ENCODE measurements around the gene SLC17A8.
"Not testable (repeated sequence)": the region's sequence is repeated elsewhere in the genome, so short reads cannot be mapped to it uniquely, and the experiment has no call there.

The SLC17A8 gene

DNA sequence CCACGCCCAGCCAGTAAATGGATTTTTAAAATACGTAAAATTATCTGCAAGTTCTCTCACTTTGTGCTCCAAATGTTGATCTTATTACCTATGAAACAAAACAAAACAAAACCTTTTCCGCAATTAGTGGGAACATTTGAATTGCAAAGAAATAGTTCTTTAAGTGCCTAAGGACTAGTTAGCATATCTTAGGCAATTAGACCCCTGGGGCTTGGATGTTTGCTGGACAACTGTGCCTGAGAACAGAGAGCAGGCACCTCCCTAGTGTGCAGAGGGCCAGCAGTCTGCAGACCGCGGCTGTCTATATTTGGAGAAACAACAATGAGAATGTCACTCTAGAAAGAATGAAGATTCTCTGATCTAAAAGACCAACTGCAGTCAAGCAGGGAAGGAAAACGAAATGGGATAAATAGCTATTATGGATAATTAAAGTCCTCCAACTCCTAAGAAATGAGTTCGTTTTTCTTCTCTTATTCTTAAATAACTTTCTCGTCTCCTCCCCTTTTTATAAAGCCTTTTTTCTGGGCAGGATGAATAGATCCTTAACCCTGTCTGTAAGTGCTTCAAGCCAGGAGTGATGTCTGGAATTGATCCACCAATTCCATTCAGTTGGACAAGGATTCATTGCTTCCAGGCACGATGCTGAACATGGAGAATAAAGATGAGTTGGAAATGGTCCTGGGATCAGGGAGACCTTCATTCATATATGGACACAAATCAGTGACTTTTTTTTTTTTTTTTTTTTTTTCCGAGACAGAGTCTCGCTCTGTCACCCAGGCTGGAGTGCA, 16.2 kb downstream of the SLC17A8 start:
- no peak for DNase-seq

DNA sequence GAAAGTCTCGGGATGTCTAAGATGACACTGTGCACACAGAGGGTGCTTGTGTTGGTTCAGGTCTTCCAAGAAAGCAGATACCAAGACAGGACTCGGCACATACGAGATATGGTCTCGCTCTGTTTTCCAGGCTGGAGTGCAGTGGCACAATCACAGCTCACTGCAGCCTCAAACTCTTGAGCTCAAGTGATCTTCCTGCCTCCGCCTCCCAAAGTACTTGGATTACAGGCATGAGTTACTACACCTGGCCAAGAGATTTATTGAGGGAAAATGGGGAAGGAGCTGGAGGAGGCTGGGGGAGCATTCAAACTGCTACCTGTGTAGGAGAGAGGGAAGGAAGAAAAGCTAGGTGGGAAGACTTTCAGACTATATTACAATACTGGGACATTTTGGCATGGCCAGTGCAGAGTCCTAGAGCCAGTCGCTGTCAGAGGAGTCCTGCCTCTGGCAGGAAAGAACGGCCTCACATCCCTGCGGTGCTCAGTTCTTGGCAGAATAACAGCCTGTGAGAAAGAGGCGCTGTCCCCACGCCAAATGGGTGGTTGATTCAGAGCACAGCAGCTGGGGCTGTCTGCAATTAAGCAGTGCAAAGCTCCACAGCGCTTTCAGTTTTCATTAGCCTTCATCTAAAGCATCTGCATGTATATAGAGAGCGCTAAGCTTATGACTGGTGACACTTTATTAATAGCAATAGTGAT, 18.3 kb downstream of the SLC17A8 start:
- DNase-seq, result peak; percentile 4

DNA sequence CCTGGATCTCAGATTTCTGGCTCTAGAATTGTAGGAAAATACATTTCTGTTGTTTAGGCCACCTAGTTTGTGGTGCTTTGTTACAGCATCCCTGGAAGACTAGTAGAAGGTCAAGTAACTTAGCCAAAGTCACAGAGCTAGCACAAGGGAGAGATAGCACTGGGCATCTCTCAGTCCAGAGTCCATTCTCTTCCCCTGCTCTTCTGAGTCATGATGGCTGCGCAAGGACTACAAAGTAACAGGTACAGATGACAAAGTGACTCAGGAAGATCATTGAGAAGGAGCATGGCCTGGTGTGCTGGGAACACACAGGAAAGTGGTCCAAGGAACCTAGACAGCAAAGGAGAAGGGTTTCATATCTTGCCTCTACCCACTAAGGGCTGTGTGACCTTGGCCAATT, 19.3 kb downstream of the SLC17A8 start:
- DNase-seq, result no peak

DNA sequence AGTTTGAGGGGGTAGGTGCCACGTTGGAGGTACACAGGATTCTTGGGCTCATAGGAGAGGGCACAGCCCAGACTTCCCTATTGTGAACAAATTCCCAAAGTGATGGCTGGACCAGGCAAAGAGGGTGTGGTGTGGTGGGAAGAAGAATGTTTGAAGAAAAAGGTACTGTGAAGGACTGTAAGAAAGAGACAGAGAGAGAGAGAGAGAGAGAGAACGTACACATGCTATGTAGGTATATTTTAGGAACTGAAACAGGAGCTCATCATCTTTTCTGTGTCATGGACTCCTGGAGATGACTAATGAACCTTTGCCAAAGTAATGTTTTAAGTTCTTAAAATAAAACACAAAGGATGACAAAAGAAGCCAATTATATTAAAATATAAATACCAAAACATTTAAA, 24.5 kb downstream of the SLC17A8 start:
- no peak for DNase-seq

DNA sequence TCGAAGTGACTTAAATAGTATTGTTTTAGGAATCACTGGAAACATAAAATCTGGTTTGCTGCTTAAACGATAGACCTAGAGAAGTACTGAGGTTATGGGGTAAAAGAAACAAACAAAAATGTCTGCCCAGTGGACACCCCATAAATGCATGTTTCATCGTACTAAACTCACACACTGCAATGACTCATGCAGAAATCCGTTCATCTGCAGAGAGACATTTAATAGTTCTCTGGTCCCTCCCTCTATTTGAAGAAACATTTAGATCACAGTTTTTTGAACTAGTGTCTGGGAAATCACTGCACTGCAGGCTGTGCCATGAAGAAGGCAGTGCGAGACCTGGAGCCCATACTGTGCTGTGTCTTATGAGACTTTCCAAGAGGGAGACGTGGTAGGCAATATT, 25.5 kb downstream of the SLC17A8 start:
- peak; percentile 28 for DNase-seq

GRCh38 chr12:100383586-100384558, 27.0 kb downstream of the SLC17A8 start:
- DNase-seq, result no peak

- DNase-seq, result no peak
Measured at GRCh38 chr12:100384559-100384935, 27.7 kb downstream of the SLC17A8 start.

- DNase-seq, result no peak
Measured at GRCh38 chr12:100388382-100388781, 31.5 kb downstream of the SLC17A8 start.

GRCh38 chr12:100391856-100392255, 35.0 kb downstream of the SLC17A8 start:
- peak; percentile 13 for DNase-seq

GRCh38 chr12:100393200-100393599, 36.3 kb downstream of the SLC17A8 start:
- no peak for DNase-seq

- DNase-seq, result no peak
Measured at GRCh38 chr12:100395811-100396210, 38.9 kb downstream of the SLC17A8 start.

DNA sequence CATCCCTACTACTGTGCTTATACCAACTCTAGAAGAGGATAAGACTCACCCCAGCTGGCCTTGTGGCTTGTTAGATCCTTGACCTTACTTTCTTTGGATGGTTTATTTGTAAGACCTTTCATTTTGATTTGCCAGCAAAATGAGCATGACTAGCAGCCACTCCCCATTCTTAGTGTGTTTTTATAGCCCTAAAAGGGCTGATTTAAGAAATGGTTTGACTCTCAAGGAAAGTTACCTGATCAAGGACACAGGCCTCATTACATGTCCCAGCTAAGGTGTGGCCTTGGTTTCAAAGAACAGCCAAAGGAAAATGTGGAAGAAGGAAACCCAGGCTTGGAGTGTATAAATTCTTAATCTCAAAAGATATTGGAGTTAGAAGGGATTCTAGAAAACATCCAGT, 41.4 kb downstream of the SLC17A8 start:
- DNase-seq, result no peak

- no peak for DNase-seq
Measured at GRCh38 chr12:100399095-100399494, 42.2 kb downstream of the SLC17A8 start.

DNA sequence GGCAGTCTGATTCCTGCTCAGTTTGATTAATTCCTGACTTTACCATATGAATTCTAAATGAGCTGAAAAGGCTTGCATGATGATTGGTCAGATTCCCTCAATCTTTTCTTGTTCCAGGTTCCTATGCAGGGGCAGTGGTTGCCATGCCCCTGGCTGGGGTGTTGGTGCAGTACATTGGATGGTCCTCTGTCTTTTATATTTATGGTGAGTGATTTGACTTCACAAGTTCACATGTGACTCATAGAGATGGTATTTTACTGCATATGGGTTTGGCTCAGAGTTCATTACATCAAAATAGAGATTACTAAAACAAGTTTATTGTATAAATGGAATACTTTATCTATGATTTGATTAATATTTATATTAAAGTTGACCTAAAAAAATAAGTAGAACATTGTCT, 44.8 kb downstream of the SLC17A8 start:
- peak; percentile 63 for DNase-seq

- DNase-seq, result no peak
Measured at GRCh38 chr12:100402763-100403162, 45.9 kb downstream of the SLC17A8 start.

- DNase-seq, result no peak
Measured at GRCh38 chr12:100403446-100403845, 46.6 kb downstream of the SLC17A8 start.

GRCh38 chr12:100404769-100405407, 48.0 kb downstream of the SLC17A8 start:
- peak; percentile 59 for DNase-seq

GRCh38 chr12:100413001-100413400, 56.1 kb downstream of the SLC17A8 start:
- no peak for DNase-seq

DNA sequence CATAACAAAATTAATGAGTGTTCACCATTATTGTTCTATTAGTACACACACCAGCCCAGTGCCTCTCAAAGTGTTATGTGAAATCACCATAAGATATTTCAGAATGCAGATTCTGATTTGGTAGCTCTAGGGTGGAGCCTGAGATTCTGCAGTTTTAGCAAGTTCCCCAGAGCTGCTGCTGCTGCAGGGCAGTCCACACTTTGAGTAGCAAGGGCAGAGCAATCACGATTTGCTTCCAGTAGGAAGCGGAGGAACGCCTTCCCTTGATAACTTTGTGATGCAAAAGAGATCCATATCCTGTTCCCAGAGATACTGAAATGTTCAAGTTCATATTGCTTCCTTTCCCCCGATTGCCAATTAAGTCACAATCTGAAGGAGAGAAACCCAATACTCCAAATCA, 57.9 kb downstream of the SLC17A8 start:
- no peak for DNase-seq

- no peak for DNase-seq
Measured at GRCh38 chr12:100422646-100423045, 65.8 kb downstream of the SLC17A8 start.

GRCh38 chr12:100426145-100426544, 69.3 kb downstream of the SLC17A8 start:
- no peak for DNase-seq

- DNase-seq, result peak; percentile 86
Measured at GRCh38 chr12:100427078-100427477, 70.2 kb downstream of the SLC17A8 start.

- DNase-seq, result not testable (repeated sequence)
Measured at GRCh38 chr12:100430251-100430650, 73.4 kb downstream of the SLC17A8 start.
